Endothelial cell of umbilical vein (primary cell): ENCODE data around the gene CEMIP. TPM values are rescaled to one million over a fixed set of nuclear protein-coding genes. Genes with fewer than 3 reads are reported as not detected.

ENCODE experiments used
- BruUV-seq: library from RNA; stranded (reverse); fragments of 400-500 nt; replicated peaks from 2 replicates; lab custom pipeline; 2021; lab: Mats Ljungman, UMichigan
- CTCF ChIA-PET: fragments of 300-600, 350-600 bp; sonication (Branson Sonifier 250); formaldehyde crosslinking; loops from one replicate; lab custom pipeline; 2021; ENCODE audit warnings: antibody characterized with exemption, inconsistent platforms; lab: Charles Lee
- POLR2A ChIA-PET: fragments of 300-600, 350-600 bp; sonication (Branson Sonifier 250); formaldehyde crosslinking; loops from one replicate; lab custom pipeline; 2021; ENCODE audit warnings: antibody characterized with exemption, inconsistent platforms; lab: Charles Lee
- DNase-seq: peaks from one replicate; pipeline ENCODE4 v3.0.0-alpha.2; 2011; ENCODE audit warnings: low read depth, low spot score
- FAIRE-seq: peaks from 2 replicates; lab custom pipeline; 2011; peaks lifted over from hg19 to GRCh38; lab: Jason Lieb, UNC
- H2AFZ ChIP-seq: 2 replicates; pipeline ENCODE4 v1.6.0; 2012; ENCODE audit warnings: low read depth, low read length, control low read depth, inconsistent platforms
- H3K27ac ChIP-seq: 2 replicates; pipeline ENCODE4 v1.5.1; 2011; ENCODE audit warnings: low read depth, mild to moderate bottlenecking, control low read depth, low read length, moderate library complexity; ENCODE audit not compliant: insufficient read depth
- H3K27me3 ChIP-seq, 2 experiments: 2 replicates each; pipeline versions ENCODE4 v1.6.0 to v1.6.1; 2011; ENCODE audit warnings: low read length in 2 of 2, mixed read lengths in 1 of 2; ENCODE audit not compliant: control insufficient read depth in 2 of 2, insufficient read depth in 2 of 2
- H3K36me3 ChIP-seq, 2 experiments: 2 replicates in 1 of 2; 3 replicates in 1 of 2; pipeline ENCODE4 v1.5.1; 2011; ENCODE audit warnings: low read length in 2 of 2, mild to moderate bottlenecking in 1 of 2, moderate library complexity in 1 of 2; ENCODE audit not compliant: control insufficient read depth in 2 of 2, insufficient read depth in 2 of 2; ENCODE audit errors: extremely low read depth in 1 of 2
- H3K4me1 ChIP-seq: 3 replicates; pipeline ENCODE4 v1.5.1; 2011; ENCODE audit warnings: mild to moderate bottlenecking, low read length; ENCODE audit not compliant: control insufficient read depth, insufficient read depth; ENCODE audit errors: extremely low read depth
- H3K4me2 ChIP-seq: 2 replicates; pipeline ENCODE4 v1.6.1; 2011; ENCODE audit warnings: low read length, control low read depth, mixed read lengths; ENCODE audit not compliant: insufficient read depth
- H3K4me3 ChIP-seq, 3 experiments: fragments of 200-600 bp in 1 of 3; sonication (generic), shearing (Covaris generic) in 1 of 3; replicated peaks in 1 of 3; 2 replicates each; pipeline ENCODE4 v1.5.1; 2011 to 2016; ENCODE audit warnings: control low read depth in 3 of 3, low read length in 3 of 3, mild to moderate bottlenecking in 2 of 3, inconsistent platforms in 1 of 3, low read depth in 1 of 3, moderate library complexity in 1 of 3; ENCODE audit not compliant: insufficient read depth in 1 of 3
- H3K79me2 ChIP-seq: 2 replicates; pipeline ENCODE4 v1.6.0; 2012; ENCODE audit warnings: low read length, inconsistent platforms; ENCODE audit not compliant: control insufficient read depth, insufficient read depth
- H3K9ac ChIP-seq: replicated peaks from 2 replicates; pipeline ENCODE3; 2011; ENCODE audit warnings: low read length, control low read depth; ENCODE audit not compliant: insufficient read depth; ENCODE audit errors: extremely low read depth
- H3K9me1 ChIP-seq: replicated peaks from 3 replicates; pipeline ENCODE4 v1.6.0; 2011; ENCODE audit warnings: mild to moderate bottlenecking, low read length; ENCODE audit not compliant: control insufficient read depth, insufficient read depth; ENCODE audit errors: extremely low read depth
- H3K9me3 ChIP-seq: replicated peaks from 2 replicates; pipeline ENCODE4 v1.5.1; 2012; ENCODE audit warnings: low read length, inconsistent platforms; ENCODE audit not compliant: control insufficient read depth, insufficient read depth
- H4K20me1 ChIP-seq: replicated peaks from 2 replicates; pipeline ENCODE3; 2011; ENCODE audit warnings: mild to moderate bottlenecking, low read length; ENCODE audit not compliant: control insufficient read depth, insufficient read depth; ENCODE audit errors: extremely low read depth
- EZH2 ChIP-seq: IDR thresholded peaks from 2 replicates; pipeline ENCODE4 v1.6.1; 2012; ENCODE audit warnings: borderline replicate concordance, low read depth, mild to moderate bottlenecking, moderate library complexity, low read length, inconsistent platforms; ENCODE audit not compliant: severe bottlenecking
- FOS ChIP-seq: IDR thresholded peaks from 2 replicates; pipeline ENCODE4 v1.6.1; 2011; ENCODE audit warnings: mild to moderate bottlenecking, low read length, moderate library complexity, borderline replicate concordance; ENCODE audit not compliant: insufficient read depth
- GATA2 ChIP-seq: IDR thresholded peaks from 2 replicates; pipeline ENCODE4 v1.7.0; 2011; ENCODE audit warnings: low read depth, mild to moderate bottlenecking, moderate library complexity, mixed read lengths, low read length; ENCODE audit not compliant: insufficient read length, insufficient read depth
- JUN ChIP-seq: IDR thresholded peaks from 2 replicates; pipeline ENCODE4 v1.6.1; 2011; ENCODE audit warnings: borderline replicate concordance, low read depth; ENCODE audit not compliant: insufficient read length, insufficient read depth
- MYC ChIP-seq: IDR thresholded peaks from one replicate; pipeline ENCODE4 v1.6.1; 2011; ENCODE audit warnings: mild to moderate bottlenecking, low read depth, low read length
- POLR2A ChIP-seq: IDR thresholded peaks from 2 replicates; pipeline ENCODE4 v1.6.1; 2012; ENCODE audit warnings: low read depth, mild to moderate bottlenecking, control low read depth, low read length
- POLR2AphosphoS5 ChIP-seq: IDR thresholded peaks from 2 replicates; pipeline ENCODE4 v1.6.1; 2012; ENCODE audit warnings: low read depth, mild to moderate bottlenecking, control low read depth, low read length, moderate library complexity; ENCODE audit not compliant: insufficient read depth
- dilution Hi-C: fragments of 300-500 bp; cut with MboI; formaldehyde crosslinking; loops from one replicate; pipeline ENCODE4 v1.15.0; 2019; ENCODE audit warnings: low sequenced_read_pairs; ENCODE audit not compliant: extremely low pct_ligation_motif_present
- intact Hi-C: fragments of 100-400 bp; cut with micrococcal nuclease; formaldehyde crosslinking; loops from one replicate; pipeline ENCODE4 v1.10.0; 2022
- polyA plus RNA-seq, 4 experiments: library from polyadenylated mRNA; depleted of rRNA in 3 of 4; stranded (reverse) in 3 of 4; unstranded in 1 of 4; fragments of >200 nt; gene quantifications; 2 replicates each; pipeline versions ENCODE4 v1.2.1 to v1.2.3, GENCODE V29; 2011 to 2012; ENCODE audit warnings: missing spikeins in 1 of 4
- total RNA-seq: library from RNA; stranded (reverse); gene quantifications from 2 replicates; pipeline ENCODE4 v1.2.3, GENCODE V29; 2021
- TF ChIP-seq, protein P1 (sequence below), 2 donors: IDR thresholded peaks; 1 replicate in 1 of 2; 2 replicates in 1 of 2; pipeline ENCODE4 v1.5.1; 2011; ENCODE audit warnings: low read length in 2 of 2, mild to moderate bottlenecking in 2 of 2, moderate library complexity in 2 of 2, control low read depth in 1 of 2, inconsistent platforms in 1 of 2, low read depth in 1 of 2; ENCODE audit not compliant: insufficient read depth in 1 of 2; ENCODE audit errors: extremely low read depth in 1 of 2
- TF ChIP-seq, protein P2 (sequence below): IDR thresholded peaks from 2 replicates; pipeline ENCODE4 v1.6.1; 2011; ENCODE audit not compliant: insufficient read depth, insufficient read length

Gene CEMIP
- total and polyA plus RNA-seq, 2 donors (not counting 3 experiments of a cell fraction or from before 2014, with no cell fraction given) = 0.01 TPM; not detected in 1

DNA sequence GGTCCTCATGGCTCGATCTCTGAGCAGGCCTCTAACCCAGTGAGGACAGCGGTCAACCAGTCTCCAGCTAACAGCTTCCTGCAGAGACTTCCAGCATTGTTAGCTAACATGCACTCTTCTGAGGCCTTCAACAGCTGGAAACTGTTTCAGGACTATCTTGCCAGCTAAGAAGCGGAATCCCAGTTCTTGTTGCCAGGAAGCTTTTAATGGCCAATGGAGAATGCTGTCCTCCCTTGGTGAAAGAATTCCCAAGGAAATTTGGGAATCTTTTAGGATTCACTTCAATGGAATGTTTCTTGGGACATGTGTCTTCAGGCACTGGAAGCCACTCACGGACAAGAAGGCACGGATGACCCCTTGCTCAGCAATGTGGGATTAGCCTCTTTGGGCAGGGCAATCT lies 91.7 kb downstream of the CEMIP start:
- intact Hi-C loops = no loop called here
- H3K4me1 ChIP-seq = no peaks in the 10 kb centered on the region
- ChIA-PET POLR2A (no interaction called here), CTCF (interaction anchor here (1.1 to 1.5 kb wide), 2 partner anchors 41 to 99 kb away, joined by 3 to 6 read pairs; no protein-coding TSS in a partner anchor)
- no peak overlapping the region for H3K4me2 ChIP-seq
- dilution Hi-C loops = no loop called here
- no peaks in the 10 kb centered on the region for H4K20me1 ChIP-seq
- H3K9me3 ChIP-seq = no peaks in the 10 kb centered on the region
- no TSS peak for BruUV-seq
- no peaks in the 10 kb centered on the region for H3K27me3 ChIP-seq
- no peak overlapping the region for H2AFZ ChIP-seq
- H3K36me3 ChIP-seq = no peaks in the 10 kb centered on the region
- TF ChIP-seq JUN (no peak), GATA2 (no peak)
- H3K27ac ChIP-seq = no peak overlapping the region
- no peak for DNase-seq
- no peak for FAIRE-seq
- H3K9me1 ChIP-seq = no peaks in the 10 kb centered on the region
- no peaks in the 10 kb centered on the region for H3K79me2 ChIP-seq
- H3K4me3 ChIP-seq = no peak overlapping the region
- H3K9ac ChIP-seq = no peak overlapping the region

GRCh38 chr15:80871858-80872257 lies 92.7 kb downstream of the CEMIP start:
- Histone ChIP-seq H3K4me1 (no peaks in the 10 kb centered on the region), H3K27me3 (no peaks in the 10 kb centered on the region), H3K9me3 (no peaks in the 10 kb centered on the region), H3K9me1 (no peaks in the 10 kb centered on the region), H3K4me3 (no peak overlapping the region), H2AFZ (no peak overlapping the region), H3K36me3 (no peaks in the 10 kb centered on the region), H3K27ac (no peak overlapping the region), H3K9ac (no peak overlapping the region), H4K20me1 (no peaks in the 10 kb centered on the region), H3K4me2 (no peak overlapping the region), H3K79me2 (no peaks in the 10 kb centered on the region)
- intact Hi-C loops (no loop called here), dilution Hi-C loops (no loop called here)
- POLR2A ChIA-PET = no interaction called here
- FAIRE-seq (no peak), DNase-seq (no peak)
- CTCF ChIA-PET = no interaction called here
- TF ChIP-seq MYC (no peak), JUN (no peak), POLR2A (no peak), EZH2 (no peak), FOS (no peak), POLR2AphosphoS5 (no peak), GATA2 (no peak)
- TF ChIP-seq, protein P1, sequence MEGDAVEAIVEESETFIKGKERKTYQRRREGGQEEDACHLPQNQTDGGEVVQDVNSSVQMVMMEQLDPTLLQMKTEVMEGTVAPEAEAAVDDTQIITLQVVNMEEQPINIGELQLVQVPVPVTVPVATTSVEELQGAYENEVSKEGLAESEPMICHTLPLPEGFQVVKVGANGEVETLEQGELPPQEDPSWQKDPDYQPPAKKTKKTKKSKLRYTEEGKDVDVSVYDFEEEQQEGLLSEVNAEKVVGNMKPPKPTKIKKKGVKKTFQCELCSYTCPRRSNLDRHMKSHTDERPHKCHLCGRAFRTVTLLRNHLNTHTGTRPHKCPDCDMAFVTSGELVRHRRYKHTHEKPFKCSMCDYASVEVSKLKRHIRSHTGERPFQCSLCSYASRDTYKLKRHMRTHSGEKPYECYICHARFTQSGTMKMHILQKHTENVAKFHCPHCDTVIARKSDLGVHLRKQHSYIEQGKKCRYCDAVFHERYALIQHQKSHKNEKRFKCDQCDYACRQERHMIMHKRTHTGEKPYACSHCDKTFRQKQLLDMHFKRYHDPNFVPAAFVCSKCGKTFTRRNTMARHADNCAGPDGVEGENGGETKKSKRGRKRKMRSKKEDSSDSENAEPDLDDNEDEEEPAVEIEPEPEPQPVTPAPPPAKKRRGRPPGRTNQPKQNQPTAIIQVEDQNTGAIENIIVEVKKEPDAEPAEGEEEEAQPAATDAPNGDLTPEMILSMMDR (IDR thresholded peaks at IDR 0.05; ENCODE audit: extremely low read depth in 1 of 2, insufficient read depth in 1 of 2, low read depth in 1 of 2, low read length in 2 of 2) = no peak
- TF ChIP-seq, protein P2, sequence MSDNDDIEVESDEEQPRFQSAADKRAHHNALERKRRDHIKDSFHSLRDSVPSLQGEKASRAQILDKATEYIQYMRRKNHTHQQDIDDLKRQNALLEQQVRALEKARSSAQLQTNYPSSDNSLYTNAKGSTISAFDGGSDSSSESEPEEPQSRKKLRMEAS = no peak
- no TSS peak for BruUV-seq
